ENCODE data around the gene SLCO4A1. TPM values are rescaled to one million over a fixed set of nuclear protein-coding genes. Genes with fewer than 3 reads are reported as not detected.

Gene SLCO4A1
- total and polyA plus RNA-seq, 2 experiments from 2014 or later, result 25.8 to 99.0 TPM

GRCh38 chr20:62597416-62598115 lies 44.7 kb upstream of the SLCO4A1 start:
- Histone ChIP-seq H3K79me2 (no peaks in the 10 kb centered on the region), H2AFZ (no peak overlapping the region), H3K4me3 (no peak overlapping the region), H3K27ac (no peak overlapping the region), H3K4me2 (no peak overlapping the region), H3K27me3 (peaks cover 4% of the 10 kb centered on the region), H3K36me3 (replicated peaks; ENCODE audit: insufficient read depth, low read depth) (no peaks in the 10 kb centered on the region), H3K4me1 (ENCODE audit: insufficient read depth) (no peaks in the 10 kb centered on the region), H3K9me2 (replicated peaks; ENCODE audit: insufficient read depth) (no peaks in the 10 kb centered on the region), H3K9me3 (ENCODE audit: low read depth) (no peaks in the 10 kb centered on the region), H4K20me1 (ENCODE audit: insufficient read depth, poor library complexity, severe bottlenecking) (no peaks in the 10 kb centered on the region)
- TF ChIP-seq EZH2phosphoT487 (IDR thresholded peaks at IDR 0.05; ENCODE audit: low read depth, severe bottlenecking, unreplicated experiment), result no peak
- TF ChIP-seq EZH2 (IDR thresholded peaks at IDR 0.05; ENCODE audit: borderline replicate concordance), result no peak
- TF ChIP-seq, protein P1, sequence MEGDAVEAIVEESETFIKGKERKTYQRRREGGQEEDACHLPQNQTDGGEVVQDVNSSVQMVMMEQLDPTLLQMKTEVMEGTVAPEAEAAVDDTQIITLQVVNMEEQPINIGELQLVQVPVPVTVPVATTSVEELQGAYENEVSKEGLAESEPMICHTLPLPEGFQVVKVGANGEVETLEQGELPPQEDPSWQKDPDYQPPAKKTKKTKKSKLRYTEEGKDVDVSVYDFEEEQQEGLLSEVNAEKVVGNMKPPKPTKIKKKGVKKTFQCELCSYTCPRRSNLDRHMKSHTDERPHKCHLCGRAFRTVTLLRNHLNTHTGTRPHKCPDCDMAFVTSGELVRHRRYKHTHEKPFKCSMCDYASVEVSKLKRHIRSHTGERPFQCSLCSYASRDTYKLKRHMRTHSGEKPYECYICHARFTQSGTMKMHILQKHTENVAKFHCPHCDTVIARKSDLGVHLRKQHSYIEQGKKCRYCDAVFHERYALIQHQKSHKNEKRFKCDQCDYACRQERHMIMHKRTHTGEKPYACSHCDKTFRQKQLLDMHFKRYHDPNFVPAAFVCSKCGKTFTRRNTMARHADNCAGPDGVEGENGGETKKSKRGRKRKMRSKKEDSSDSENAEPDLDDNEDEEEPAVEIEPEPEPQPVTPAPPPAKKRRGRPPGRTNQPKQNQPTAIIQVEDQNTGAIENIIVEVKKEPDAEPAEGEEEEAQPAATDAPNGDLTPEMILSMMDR (IDR thresholded peaks at IDR 0.05; ENCODE audit: poor library complexity), result no peak
- DNase-seq (ENCODE audit: low spot score), result no peak
- 91% methylated on average over 15 of the region's 15 CpGs for WGBS (ENCODE audit: low lambda C conversion rate, missing lambda C conversion rate)

GRCh38 chr20:62598761-62599194 lies 43.5 kb upstream of the SLCO4A1 start:
- no peaks in the 10 kb centered on the region for H3K4me1 ChIP-seq (ENCODE audit: insufficient read depth)
- no peak overlapping the region for H3K4me2 ChIP-seq
- no peak overlapping the region for H3K4me3 ChIP-seq
- no peak overlapping the region for H2AFZ ChIP-seq
- DNase-seq (ENCODE audit: low spot score), result no peak
- no peak overlapping the region for H3K27ac ChIP-seq
- H3K9me3 ChIP-seq (ENCODE audit: low read depth), result no peaks in the 10 kb centered on the region
- TF ChIP-seq EZH2 (IDR thresholded peaks at IDR 0.05; ENCODE audit: borderline replicate concordance) (no peak), EZH2phosphoT487 (IDR thresholded peaks at IDR 0.05; ENCODE audit: low read depth, severe bottlenecking, unreplicated experiment) (no peak)
- TF ChIP-seq, protein P1 (IDR thresholded peaks at IDR 0.05; ENCODE audit: poor library complexity), result no peak
- no peaks in the 10 kb centered on the region for H3K79me2 ChIP-seq
- no peaks in the 10 kb centered on the region for H3K36me3 ChIP-seq (replicated peaks; ENCODE audit: insufficient read depth, low read depth)
- WGBS (ENCODE audit: low lambda C conversion rate, missing lambda C conversion rate), result 90% methylated on average over 13 of the region's 13 CpGs
- no peaks in the 10 kb centered on the region for H3K9me2 ChIP-seq (replicated peaks; ENCODE audit: insufficient read depth)
- H4K20me1 ChIP-seq (ENCODE audit: insufficient read depth, poor library complexity, severe bottlenecking), result no peaks in the 10 kb centered on the region
- H3K27me3 ChIP-seq, result peaks cover 4% of the 10 kb centered on the region

DNA sequence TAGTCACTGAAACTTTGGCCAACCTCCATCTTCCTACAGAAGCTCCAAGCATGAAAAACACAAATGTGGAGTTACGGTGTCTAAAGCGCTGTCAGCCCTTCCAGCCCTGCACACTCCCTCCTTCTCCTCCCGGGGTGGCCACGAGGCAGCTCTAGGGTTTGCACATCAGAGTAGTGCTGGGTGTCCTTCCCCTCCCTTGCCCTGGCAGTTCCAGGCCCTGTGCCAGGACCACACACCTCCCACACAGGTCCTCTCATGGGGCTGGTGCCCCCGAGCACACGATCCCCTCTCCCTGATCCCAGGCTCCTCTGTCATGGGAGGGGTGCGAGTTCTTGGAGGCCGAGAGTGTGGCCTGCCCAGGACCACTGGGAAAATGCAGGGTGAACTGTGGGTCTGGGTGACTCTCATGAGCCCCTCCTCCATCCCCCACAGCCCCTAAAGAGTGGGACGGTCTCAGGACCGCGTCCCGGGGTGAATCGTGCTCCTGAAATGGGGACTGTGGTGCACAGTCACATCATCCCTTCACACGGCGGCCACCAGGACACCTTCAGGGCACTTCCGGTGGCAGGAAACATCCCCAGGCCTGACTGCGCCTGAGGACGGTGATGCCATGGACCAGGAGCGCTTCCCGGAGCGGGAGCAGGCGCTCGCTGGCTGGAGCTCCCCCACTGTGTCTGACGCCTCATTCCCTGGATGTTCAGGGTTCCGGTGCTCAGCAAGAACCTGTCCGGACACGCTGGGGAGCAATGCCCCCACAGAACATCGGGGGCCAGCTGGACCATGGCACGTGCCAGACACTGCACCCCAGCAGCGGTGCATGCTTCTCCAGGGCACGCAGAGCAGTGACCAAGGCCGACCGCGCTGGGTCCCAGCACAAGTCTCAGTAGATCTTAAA lies 42.8 kb upstream of the SLCO4A1 start:
- DNase-seq (ENCODE audit: low spot score), result no peak
- no peaks in the 10 kb centered on the region for H3K36me3 ChIP-seq (replicated peaks; ENCODE audit: insufficient read depth, low read depth)
- no peaks in the 10 kb centered on the region for H3K4me1 ChIP-seq (ENCODE audit: insufficient read depth)
- H3K4me3 ChIP-seq, result no peak overlapping the region
- no peaks in the 10 kb centered on the region for H3K9me3 ChIP-seq (ENCODE audit: low read depth)
- 90% methylated on average over 34 of the region's 34 CpGs for WGBS (ENCODE audit: low lambda C conversion rate, missing lambda C conversion rate)
- H2AFZ ChIP-seq, result no peak overlapping the region
- H3K79me2 ChIP-seq, result no peaks in the 10 kb centered on the region
- H3K27me3 ChIP-seq, result peaks cover 4% of the 10 kb centered on the region
- H4K20me1 ChIP-seq (ENCODE audit: insufficient read depth, poor library complexity, severe bottlenecking), result no peaks in the 10 kb centered on the region
- TF ChIP-seq EZH2phosphoT487 (IDR thresholded peaks at IDR 0.05; ENCODE audit: low read depth, severe bottlenecking, unreplicated experiment), result no peak
- no peak for TF ChIP-seq EZH2 (IDR thresholded peaks at IDR 0.05; ENCODE audit: borderline replicate concordance)
- TF ChIP-seq, protein P1 (IDR thresholded peaks at IDR 0.05; ENCODE audit: poor library complexity), result no peak
- H3K9me2 ChIP-seq (replicated peaks; ENCODE audit: insufficient read depth), result no peaks in the 10 kb centered on the region
- H3K4me2 ChIP-seq, result no peak overlapping the region
- no peak overlapping the region for H3K27ac ChIP-seq
